Suprapubic skin (tissue), 4 donors: ENCODE measurements around the gene CRACR2B. TPM values are rescaled to one million over a fixed set of nuclear protein-coding genes. Genes with fewer than 3 reads are reported as not detected.
A peak's percentile ranks its signal among the peaks of the same experiment; 100 is the strongest.

ENCODE experiments used
- DNase-seq, 2 donors: peaks; one replicate each; pipeline ENCODE4 v3.0.0-alpha.2; 2019; ENCODE audit warnings: low spot score in 2 of 2
- H3K27ac ChIP-seq: fragments of 200-600 bp; sonication (generic); one replicate; pipeline ENCODE4 v1.5.1; 2019
- H3K27me3 ChIP-seq: fragments of 200-600 bp; sonication (generic); one replicate; pipeline ENCODE4 v1.5.1; 2019
- H3K36me3 ChIP-seq: fragments of 200-600 bp; sonication (generic); one replicate; pipeline ENCODE4 v1.5.1; 2019
- H3K4me1 ChIP-seq: fragments of 200-600 bp; sonication (generic); one replicate; pipeline ENCODE4 v1.5.1; 2019
- H3K4me3 ChIP-seq: fragments of 200-600 bp; sonication (generic); one replicate; pipeline ENCODE4 v1.5.1; 2019; ENCODE audit warnings: mild to moderate bottlenecking
- H3K9me3 ChIP-seq: fragments of 200-600 bp; sonication (generic); one replicate; pipeline ENCODE4 v1.5.1; 2019
- CTCF ChIP-seq, 2 donors: fragments of 200-600 bp in 1 of 2; fragments of 450-650 bp in 1 of 2; sonication (generic) in 1 of 2; IDR thresholded peaks; one replicate each; pipeline ENCODE4 v1.5.1; 2016 to 2019; ENCODE audit warnings: antibody characterized with exemption in 2 of 2, mild to moderate bottlenecking in 1 of 2, moderate library complexity in 1 of 2
- EP300 ChIP-seq: sonication (generic); formaldehyde crosslinking; IDR thresholded peaks from one replicate; pipeline ENCODE4 v1.6.1; 2017; ENCODE audit warnings: antibody characterized with exemption
- POLR2A ChIP-seq, 2 donors: fragments of 450-650 bp; IDR thresholded peaks; one replicate each; pipeline ENCODE4 v1.6.1; 2017; ENCODE audit warnings: antibody characterized with exemption in 2 of 2, mild to moderate bottlenecking in 2 of 2, moderate library complexity in 2 of 2
- POLR2AphosphoS5 ChIP-seq, 3 donors: sonication (generic); formaldehyde crosslinking; IDR thresholded peaks; one replicate each; pipeline ENCODE4 v1.6.1; 2017; ENCODE audit warnings: antibody characterized with exemption in 3 of 3
- WGBS: methylation state at CpG from one replicate; pipeline ENCODE4 v1.1.5; 2018; 5-methylcytosine and 5-hydroxymethylcytosine counted together
- total RNA-seq, 4 donors: library from RNA; depleted of rRNA; stranded (reverse); fragments of >200 nt; gene quantifications; one replicate each; pipeline ENCODE4 v1.1.0, GENCODE V29; 2016

The CRACR2B gene
- total RNA-seq, 4 donors from 2014 or later, result 14.0 to 35.5 (median 29.6) TPM

GRCh38 chr11:837990-838307 lies 10.2 kb downstream of the CRACR2B start:
- no peak overlapping the region for H3K4me3 ChIP-seq
- H3K9me3 ChIP-seq, result no peaks in the 10 kb centered on the region
- H3K4me1 ChIP-seq, result peaks cover 61% of the 10 kb centered on the region
- H3K27ac ChIP-seq, result no peak overlapping the region
- TF ChIP-seq CTCF (IDR thresholded peaks at IDR 0.05), result no peak
- TF ChIP-seq POLR2AphosphoS5 (IDR thresholded peaks at IDR 0.05), result no peak
- TF ChIP-seq POLR2A (IDR thresholded peaks at IDR 0.05), result no peak
- TF ChIP-seq EP300, result no peak
- no peaks in the 10 kb centered on the region for H3K27me3 ChIP-seq
- DNase-seq, result no peak
- H3K36me3 ChIP-seq, result peaks cover 44% of the 10 kb centered on the region
- no CpG with 5 or more reads among the region's 8 CpGs for WGBS

GRCh38 chr11:838441-839279 lies 10.9 kb downstream of the CRACR2B start:
- H3K4me1 ChIP-seq, result peaks cover 61% of the 10 kb centered on the region
- H3K9me3 ChIP-seq, result no peaks in the 10 kb centered on the region
- peak in 1 of 2 donors; percentile 14 for TF ChIP-seq CTCF (IDR thresholded peaks at IDR 0.05)
- TF ChIP-seq POLR2A (IDR thresholded peaks at IDR 0.05), result no peak
- DNase-seq, result no peak
- no peak overlapping the region for H3K27ac ChIP-seq
- 34% methylated on average over 11 of the region's 17 CpGs for WGBS
- no peak overlapping the region for H3K4me3 ChIP-seq
- H3K36me3 ChIP-seq, result peaks cover 44% of the 10 kb centered on the region
- no peaks in the 10 kb centered on the region for H3K27me3 ChIP-seq

DNA sequence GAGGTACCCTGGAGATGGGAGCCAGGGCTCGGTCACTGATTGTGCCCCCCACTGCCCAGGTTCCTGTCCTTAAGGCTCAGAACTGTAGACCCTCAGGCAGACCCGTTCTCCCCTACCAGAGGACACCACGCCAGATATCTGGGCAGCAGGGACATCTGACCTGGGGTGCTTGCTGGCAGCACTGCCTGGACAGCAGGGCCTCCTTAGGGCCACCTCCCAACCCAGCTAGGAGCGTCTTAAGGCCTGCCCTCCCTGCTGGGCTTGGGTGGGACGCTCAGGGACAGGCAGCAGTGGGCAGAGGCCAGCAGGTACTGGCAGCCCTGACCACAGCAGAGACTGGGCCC lies 11.5 kb downstream of the CRACR2B start:
- peaks cover 44% of the 10 kb centered on the region for H3K36me3 ChIP-seq
- no peak overlapping the region for H3K27ac ChIP-seq
- H3K9me3 ChIP-seq, result no peaks in the 10 kb centered on the region
- 90% methylated on average over 4 of the region's 5 CpGs for WGBS
- no peak overlapping the region for H3K4me3 ChIP-seq
- peaks cover 61% of the 10 kb centered on the region for H3K4me1 ChIP-seq
- no peak for DNase-seq
- no peaks in the 10 kb centered on the region for H3K27me3 ChIP-seq
- no peak for TF ChIP-seq POLR2AphosphoS5 (IDR thresholded peaks at IDR 0.05)
- TF ChIP-seq EP300, result no peak
- TF ChIP-seq POLR2A (IDR thresholded peaks at IDR 0.05), result no peak
- no peak for TF ChIP-seq CTCF (IDR thresholded peaks at IDR 0.05)

DNA sequence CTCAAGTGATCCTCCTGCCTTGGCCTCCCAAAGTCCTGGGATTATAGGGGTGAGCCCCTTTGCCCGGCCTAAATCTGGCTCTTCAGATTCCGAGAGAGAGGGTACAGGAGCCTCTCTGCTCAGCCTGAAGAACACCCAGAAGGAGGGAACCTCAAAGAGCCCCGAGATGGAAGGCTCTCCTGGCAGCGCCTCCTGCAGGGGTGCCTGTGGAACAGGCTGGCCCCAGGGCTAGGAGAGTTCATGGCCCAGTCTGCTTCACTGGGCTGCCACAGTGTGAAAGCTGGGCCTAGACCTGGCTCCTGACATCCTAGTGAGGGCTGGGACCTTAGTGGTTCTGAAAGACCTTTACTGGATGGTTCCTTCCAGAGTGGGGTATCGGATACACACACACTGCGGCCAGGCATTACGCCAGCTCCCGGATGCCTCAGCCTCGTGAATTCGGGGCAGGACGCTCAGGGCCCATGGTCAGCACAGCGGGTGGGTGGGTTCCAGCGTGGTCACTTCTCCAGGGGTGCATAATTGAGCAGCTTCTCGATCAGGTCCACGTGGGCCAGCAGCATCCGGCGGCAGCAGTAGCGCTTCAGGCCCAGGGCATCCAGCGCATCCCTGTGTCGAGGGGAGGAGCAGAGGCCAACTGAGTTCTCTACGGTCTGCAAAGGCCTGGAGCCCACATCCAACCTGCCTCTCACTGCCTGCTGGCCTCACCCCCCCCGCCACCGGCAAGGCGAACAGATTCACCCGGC lies 12.3 kb downstream of the CRACR2B start:
- Histone ChIP-seq H3K27ac (no peak overlapping the region), H3K4me3 (peak overlapping the region; percentile 87), H3K36me3 (peaks cover 44% of the 10 kb centered on the region), H3K9me3 (no peaks in the 10 kb centered on the region), H3K4me1 (peaks cover 61% of the 10 kb centered on the region), H3K27me3 (no peaks in the 10 kb centered on the region)
- WGBS, result 73% methylated on average over 16 of the region's 25 CpGs
- no peak for DNase-seq
- no peak for TF ChIP-seq POLR2AphosphoS5 (IDR thresholded peaks at IDR 0.05)

GRCh38 chr11:841981-842369 lies 14.3 kb downstream of the CRACR2B start:
- Histone ChIP-seq H3K4me3 (peak overlapping the region; percentile 87), H3K36me3 (peaks cover 35% of the 10 kb centered on the region), H3K9me3 (no peaks in the 10 kb centered on the region), H3K27me3 (no peaks in the 10 kb centered on the region), H3K27ac (peak overlapping the region; percentile 97), H3K4me1 (peaks cover 75% of the 10 kb centered on the region)
- 1% methylated on average over 11 of the region's 27 CpGs for WGBS
- TF ChIP-seq EP300 (no peak), CTCF (IDR thresholded peaks at IDR 0.05) (no peak), POLR2AphosphoS5 (IDR thresholded peaks at IDR 0.05) (no peak), POLR2A (IDR thresholded peaks at IDR 0.05) (no peak)
- DNase-seq, result no peak
